GM18511 (cell line): ENCODE results near the gene TRPV4.

ENCODE experiments used
- ATAC-seq: cut with Tn5 transposase; IDR thresholded peaks from one replicate; pipeline ENCODE4 v1.9.1; 2021; ENCODE audit warnings: mild to moderate bottlenecking, moderate library complexity; ENCODE audit not compliant: unreplicated experiment

Gene TRPV4

DNA sequence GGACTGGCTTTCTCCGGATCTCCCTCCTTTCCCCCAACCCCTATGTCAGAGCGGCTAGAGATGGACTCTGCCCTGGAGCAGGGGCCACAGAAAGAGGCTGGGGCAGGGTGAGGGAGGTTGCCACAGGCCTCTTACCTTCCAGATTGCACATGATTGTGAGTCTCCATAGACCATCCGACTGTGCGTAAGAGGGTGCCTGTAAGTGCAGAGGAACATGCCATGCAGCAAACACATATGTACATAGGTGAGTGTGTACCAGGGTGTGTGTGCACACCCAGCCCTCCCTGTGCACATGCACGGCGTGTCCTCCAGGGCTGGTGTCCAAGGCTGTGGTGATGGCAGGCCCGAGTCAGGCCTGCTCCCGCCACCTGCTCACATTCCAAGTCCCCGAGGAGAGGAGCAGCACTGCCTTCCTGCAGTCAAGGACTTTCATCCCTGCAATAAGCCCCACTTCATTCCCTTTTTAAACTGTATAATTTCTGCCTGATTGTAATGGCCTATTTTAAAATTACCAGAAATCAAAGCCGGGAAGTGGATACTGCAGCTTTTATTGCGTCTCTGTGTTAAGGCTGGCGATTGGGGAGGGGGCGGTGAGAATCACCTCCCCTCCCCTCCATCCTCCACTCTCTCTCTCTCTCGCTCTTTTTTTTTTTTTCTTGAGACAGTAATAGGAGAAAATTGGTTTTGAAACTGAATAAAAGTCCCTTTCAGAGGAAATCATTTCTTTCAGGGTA lies 91.1 kb downstream of the TRPV4 start:
- no peak for ATAC-seq

DNA sequence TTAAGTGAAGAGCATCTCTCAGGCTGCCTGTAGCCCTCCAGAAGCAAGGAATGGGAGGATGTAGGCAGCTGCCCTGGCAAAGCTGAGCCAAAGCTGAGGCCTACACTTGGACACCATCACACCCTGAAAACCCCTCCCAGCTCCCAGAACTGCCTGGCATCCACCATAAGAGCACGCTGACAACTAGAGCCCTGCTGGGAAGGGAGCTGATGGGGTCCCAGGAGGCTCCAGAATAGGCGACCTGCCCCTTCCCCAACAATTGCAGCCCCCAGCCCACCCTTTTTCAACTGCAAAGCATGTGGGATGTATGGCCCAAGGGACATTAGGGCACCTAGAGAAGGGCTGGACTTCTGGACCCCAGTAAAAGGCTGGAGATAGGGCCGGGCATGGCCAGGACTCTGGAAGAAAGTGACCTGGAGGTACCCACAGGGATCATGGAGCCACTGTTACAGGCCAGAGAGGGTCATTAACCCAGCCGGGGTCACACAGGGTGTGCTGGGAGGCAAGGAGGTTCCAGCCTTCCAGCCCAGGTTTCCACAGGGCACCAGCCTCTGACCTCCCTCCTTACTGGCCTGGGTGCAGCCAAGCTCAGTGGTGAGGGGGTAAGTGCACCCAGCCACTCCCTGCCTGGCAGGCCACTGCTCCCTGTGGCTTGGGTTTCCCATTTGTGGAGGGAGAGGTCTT lies 91.8 kb downstream of the TRPV4 start:
- no peak for ATAC-seq

DNA sequence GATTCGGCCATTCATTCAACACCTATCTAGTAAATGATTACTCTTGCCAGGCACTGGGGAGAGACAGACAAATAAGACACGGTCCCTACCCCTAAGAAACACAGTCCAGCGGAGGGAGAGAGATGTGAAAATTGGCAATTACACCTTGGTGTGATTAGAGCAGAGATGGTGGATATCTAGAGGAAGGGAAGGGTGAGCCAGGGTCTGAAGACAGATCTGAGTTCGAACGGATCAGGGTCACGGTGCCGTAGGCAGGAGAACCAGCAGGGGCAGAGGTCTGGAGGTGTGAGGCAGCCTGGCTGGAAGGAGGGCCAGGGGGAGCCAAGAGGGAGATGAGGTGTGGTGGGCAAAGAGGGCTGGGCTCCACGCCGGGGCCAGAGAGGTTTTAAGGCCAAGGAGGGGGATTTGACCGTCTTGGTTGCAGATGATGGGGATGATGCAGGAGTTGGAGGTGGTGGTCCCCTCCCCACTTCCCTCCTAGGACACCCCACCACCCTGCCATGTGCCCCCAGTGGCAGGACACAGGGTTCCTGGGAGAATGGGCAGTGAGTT lies 92.4 kb downstream of the TRPV4 start:
- ATAC-seq = no peak

DNA sequence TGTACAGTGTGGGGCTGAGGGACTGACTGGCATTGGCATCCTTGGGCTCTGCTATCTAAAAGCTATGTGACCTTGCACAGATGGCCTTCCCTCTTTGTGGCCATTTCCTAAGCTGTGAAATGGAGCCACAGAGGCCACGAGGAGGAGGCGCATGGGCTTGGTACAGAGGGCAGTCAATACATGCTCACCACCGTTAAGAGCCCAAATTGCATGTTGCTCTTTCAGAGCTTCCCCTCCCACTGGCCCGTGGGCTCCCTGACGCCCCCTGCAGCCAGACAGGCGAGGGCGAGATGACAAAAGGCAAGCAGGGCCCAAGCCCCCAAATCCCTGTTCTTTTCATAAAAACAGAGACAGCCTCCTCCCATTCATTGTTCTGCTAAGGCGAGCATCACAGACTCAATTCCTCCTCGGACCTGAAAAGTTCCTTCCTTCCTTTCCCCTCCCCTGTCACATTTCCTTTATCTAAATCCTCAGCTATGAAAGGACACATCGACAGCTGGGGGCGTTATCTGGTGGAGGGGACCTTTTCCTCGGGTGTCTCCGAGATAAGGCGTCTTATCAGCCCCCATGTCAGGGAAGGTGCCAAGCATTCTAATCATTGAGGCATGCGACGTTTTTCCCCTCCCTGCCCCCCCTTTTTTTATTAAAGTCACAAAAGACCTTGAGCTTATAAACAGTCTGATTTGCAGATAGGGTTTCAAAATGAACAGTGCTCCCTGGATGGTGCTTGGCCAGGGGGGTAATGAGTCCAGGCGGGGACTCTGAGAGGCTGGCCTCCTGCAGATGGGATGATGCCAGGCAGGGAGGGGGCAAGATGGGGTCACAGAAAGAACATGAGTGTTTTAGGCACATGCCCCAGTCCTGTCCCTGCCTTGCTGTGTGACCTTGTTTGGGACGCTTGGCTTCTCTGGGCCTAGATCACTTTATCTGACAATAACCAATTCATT lies 93.2 kb downstream of the TRPV4 start:
- ATAC-seq = no peak

DNA sequence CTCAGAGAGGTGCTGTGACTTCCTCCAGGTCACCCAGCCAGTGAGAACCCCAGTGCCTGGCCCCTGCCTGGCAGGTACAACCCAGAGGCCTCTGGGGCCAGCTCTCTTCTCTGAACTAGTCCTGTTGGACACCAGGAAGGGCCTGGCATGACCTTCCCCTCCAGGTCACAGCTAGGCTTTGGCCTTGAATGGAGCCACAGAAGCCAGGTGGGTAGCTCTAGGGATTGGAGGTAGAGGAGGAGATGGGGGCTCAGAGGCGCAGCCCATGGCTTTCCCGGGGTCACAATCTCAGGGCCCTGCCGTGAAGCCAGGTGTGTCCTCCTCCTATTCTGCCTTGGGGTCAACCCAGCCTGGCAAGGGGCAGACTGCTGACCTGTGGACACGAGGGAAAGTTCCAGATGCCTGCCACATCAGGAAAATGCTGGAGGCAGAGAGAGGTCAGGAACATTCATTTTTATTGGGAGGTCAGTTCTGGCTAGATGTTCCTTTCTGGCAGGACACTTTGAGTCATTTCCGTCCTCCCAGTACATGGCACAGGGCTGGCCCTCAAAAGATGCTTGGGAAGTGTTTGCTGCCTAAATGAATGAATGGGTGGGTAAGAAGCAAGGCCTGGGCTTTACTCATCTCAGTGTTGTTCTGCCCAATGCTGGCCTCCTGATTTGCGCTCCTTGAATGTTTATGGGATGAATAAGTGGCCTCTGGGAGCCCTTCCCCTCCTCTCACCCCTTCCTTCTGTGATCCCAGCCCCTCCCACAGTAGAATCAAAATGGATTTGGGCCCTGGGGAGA lies 94.1 kb downstream of the TRPV4 start:
- ATAC-seq = no peak

DNA sequence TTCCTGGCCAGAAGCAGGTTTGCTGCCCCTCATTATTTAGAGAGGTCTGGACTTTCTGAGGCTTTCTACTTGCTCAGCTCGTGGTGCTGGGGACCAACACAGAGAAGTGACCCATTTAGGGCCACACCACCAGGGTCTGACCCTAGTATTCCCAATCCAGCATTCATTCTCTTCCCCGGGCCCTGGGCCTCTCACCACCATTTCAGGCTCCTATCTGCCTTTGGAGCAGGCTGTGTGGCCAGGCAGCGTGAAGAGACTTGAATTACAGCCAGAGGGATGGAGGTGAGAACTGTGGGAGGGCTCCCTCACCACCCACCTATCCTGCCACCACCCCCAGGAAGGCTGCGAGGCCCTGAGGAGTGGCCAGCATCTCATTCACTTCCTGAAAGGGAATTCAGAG lies 95.0 kb downstream of the TRPV4 start:
- ATAC-seq = no peak

DNA sequence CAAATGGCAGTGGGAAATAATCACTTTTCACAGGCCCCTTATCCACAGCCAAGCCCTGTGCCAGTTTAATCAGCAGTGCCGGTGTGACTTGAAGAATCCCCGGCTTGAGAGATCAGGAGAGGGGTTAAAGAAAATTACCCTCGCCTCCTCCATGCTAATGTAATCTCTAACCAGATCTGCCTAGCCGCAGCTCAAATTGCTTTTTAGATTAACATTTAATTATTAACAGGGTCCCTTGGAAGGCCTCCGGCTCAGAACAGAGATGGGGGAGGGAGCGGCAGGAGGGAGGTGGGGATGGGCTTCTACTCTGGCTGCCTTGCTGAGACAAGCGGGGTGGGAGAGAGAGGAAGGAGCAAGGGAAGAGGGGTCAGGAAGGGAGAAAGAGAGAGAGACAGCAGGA lies 95.6 kb downstream of the TRPV4 start:
- ATAC-seq = no peak

DNA sequence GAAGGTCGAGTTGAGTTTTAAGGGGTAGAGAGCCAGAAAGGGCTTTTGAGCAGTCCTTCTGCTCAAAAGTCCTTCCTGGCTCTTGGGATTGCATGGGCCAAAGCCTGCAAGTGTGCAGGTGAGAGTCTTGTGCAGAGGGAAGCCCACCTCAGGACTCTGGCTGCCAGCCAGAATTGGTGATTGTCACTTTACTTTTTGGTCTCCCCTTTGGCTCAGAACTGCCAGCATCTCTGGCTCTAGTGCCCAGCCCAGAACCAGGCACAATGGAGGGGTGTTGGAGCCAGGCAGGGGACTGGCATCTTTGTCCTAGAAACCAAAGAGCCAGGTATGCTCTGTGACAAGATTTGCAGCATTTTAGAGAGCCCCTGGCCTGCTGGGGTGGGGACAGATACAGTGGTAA lies 96.1 kb downstream of the TRPV4 start:
- no peak for ATAC-seq

DNA sequence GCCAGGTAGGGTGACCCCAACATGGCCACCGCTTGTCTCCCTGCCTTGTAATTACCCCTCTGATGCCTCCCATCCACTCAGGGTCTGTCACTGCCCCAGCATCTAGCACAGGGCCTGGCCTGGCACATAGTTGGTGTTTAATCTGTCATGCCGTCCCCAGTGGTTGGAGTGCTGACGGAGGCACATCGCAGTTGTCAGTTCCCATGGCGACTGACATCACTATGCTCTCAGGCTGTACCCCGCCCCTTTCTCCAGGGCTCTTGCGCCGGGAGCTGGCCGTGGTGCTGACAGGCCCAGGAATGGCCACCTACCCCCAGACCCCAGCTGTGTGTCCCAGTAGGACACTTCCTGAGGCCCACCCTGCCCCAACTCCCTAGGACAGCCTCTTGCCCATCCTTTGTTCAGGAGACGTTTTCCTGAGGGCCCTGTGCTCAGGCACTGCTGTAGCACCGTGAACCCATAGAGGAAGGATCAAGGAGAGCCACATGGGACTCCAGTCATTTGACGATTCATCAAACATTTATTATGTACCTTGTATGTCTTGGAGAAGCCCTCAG lies 96.6 kb downstream of the TRPV4 start:
- no peak for ATAC-seq

DNA sequence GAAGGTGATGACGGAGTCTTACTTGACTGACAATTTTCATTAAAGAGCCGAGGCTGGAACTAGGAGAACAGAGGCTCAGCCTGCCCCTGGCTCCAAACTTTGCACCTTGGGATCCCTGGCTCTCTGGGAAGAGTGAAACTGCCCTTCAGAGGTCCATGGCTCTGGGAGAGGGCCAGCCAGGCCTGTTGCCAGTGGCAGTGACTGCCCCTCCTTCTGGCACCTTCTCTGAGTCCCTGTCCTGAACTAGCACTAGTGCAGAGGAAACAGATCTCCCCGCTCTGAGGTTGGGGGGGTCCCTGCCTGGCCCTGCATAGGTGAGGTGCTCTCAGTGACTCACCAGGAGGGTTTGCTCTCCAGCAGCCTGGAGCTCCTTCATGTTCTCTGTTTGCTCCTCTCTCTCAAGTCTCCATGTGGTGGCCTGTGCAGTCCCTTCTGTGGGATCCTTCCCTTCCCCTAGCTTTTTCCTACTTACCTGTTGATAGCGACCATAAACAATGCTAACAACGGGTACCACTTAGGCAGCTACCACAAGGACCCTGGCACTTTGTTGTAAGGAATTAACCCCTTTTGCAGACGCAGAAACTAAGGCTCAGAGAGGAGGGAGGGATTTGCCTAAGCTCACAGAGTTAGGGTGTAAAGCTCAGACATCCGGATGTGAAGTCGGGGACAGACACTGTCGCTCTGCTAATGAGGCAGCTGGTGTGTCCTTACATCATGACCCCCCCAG lies 97.2 kb downstream of the TRPV4 start:
- no peak for ATAC-seq

DNA sequence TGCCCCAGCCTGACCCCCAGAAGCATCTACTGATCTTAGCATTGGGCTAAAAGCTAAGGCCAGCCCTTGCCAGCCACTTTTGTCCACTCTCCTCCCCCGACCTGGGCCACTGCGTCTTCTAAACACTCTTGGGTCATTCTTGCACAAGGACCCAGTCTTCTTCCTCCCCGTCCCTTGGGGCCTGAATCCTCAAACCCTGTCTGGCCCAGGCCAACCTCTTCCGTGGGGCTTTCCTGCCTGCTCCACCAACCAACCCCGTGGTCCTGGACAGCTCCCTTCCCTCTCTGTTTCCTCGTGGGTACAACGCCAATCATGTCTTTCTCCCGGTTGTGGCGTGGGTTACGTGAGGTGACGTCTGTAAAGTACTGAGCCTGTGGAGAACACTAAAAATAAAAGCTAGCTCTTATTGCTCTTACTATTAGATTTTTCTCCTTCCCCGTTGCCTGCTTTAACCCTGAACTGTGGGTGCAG lies 98.1 kb downstream of the TRPV4 start:
- ATAC-seq = no peak

DNA sequence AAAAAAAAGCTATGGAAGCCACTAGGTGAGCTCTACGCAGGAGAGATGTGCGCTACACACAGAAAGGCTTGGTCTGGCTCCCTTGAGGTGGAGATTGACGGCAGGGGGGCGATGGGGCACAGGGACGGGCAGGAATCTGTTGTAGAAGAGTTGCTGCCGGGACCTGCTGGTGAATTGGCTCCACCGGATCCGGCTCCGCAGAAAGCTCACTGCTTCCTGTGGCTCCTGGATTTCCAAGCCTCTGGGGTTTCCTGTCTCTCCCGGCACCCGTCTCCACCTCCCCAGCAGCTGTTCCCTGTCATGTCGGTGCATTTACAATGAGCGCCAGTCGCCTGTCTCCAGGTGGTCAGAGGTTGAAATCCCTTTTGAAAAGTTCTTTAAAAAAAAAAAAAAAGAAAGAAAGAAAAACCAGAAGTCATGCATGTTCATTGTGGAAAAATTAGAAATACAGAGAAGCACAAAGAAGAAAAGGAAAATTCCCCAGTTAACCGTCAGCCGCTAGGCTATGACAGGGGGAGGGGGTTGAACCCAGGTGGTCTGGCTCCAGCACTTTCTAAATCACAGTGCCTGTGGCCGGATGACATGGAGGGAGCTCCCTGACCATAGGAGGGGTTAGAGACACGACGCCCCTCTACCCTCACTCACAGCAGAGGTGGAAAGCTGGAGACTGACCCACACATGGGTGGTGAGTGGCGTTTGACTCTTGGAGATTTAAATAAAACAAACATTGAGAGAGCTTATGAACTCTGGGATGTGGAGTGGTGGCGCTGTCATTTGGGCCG lies 98.8 kb downstream of the TRPV4 start:
- no peak for ATAC-seq
